ENCODE measurements around the gene TBC1D28.
"Not testable (repeated sequence)": the region's sequence is repeated elsewhere in the genome, so short reads cannot be mapped to it uniquely, and the experiment has no call there.

TBC1D28 gene

GRCh38 chr17:18613016-18613415, 31.2 kb downstream of the TBC1D28 start:
- not testable (repeated sequence) for DNase-seq

GRCh38 chr17:18593138-18593537, 51.1 kb downstream of the TBC1D28 start:
- not testable (repeated sequence) for DNase-seq

Measured in NCI-H2029 (cell line).